ENCODE data around the gene SOX6. TPM values are rescaled to one million over a fixed set of nuclear protein-coding genes. Genes with fewer than 3 reads are reported as not detected.

Gene SOX6
- total RNA-seq, 1 experiment from 2014 or later = 0.21 TPM

DNA sequence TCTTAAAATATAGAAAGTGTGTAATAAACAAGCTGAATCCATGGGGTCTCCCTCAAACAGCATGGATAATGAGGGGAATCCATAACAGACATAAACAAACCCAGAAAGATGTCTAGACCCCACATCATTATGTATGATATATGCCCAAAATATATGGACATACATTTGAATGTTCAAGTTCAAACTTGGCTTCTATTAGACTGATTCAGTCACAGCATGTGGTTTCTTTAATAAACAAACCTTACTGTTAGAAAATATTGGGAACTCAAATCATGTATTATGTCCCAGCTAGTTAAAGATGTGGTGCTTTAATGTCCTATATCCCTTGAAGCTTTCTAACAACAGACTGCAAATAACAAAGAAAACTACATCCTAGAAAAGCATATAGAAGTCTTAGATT, 228.6 kb downstream of the SOX6 start:
- DNase-seq (ENCODE audit: low read depth, low spot score) (no peak), ATAC-seq (no peak)
- TF ChIP-seq REST (IDR thresholded peaks at IDR 0.05; ENCODE audit: insufficient read depth in 1 of 2, low read depth in 2 of 2, low read length in 1 of 2) (no peak), SIN3A (IDR thresholded peaks at IDR 0.05; ENCODE audit: borderline replicate concordance, insufficient read depth, low read depth, low read length) (no peak), TCF7L2 (IDR thresholded peaks at IDR 0.05; ENCODE audit: low read depth, low read length) (no peak), POLR2AphosphoS5 (IDR thresholded peaks at IDR 0.05; ENCODE audit: low read depth, low read length) (no peak)
- TF ChIP-seq, protein P1, sequence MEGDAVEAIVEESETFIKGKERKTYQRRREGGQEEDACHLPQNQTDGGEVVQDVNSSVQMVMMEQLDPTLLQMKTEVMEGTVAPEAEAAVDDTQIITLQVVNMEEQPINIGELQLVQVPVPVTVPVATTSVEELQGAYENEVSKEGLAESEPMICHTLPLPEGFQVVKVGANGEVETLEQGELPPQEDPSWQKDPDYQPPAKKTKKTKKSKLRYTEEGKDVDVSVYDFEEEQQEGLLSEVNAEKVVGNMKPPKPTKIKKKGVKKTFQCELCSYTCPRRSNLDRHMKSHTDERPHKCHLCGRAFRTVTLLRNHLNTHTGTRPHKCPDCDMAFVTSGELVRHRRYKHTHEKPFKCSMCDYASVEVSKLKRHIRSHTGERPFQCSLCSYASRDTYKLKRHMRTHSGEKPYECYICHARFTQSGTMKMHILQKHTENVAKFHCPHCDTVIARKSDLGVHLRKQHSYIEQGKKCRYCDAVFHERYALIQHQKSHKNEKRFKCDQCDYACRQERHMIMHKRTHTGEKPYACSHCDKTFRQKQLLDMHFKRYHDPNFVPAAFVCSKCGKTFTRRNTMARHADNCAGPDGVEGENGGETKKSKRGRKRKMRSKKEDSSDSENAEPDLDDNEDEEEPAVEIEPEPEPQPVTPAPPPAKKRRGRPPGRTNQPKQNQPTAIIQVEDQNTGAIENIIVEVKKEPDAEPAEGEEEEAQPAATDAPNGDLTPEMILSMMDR (IDR thresholded peaks at IDR 0.05) = no peak
- Histone ChIP-seq H3K36me3 (ENCODE audit: control insufficient read depth, insufficient read depth, low read length) (no peaks in the 10 kb centered on the region), H3K27ac (ENCODE audit: low read length) (no peak overlapping the region), H3K4me1 (ENCODE audit: control insufficient read depth, insufficient read depth, low read length) (no peaks in the 10 kb centered on the region), H3K4me3 (ENCODE audit: low read depth in 2 of 2, low read length in 2 of 2) (no peak overlapping the region), H3K27me3 (ENCODE audit: control insufficient read depth, insufficient read depth, low read length) (no peaks in the 10 kb centered on the region), H3K9me3 (ENCODE audit: control insufficient read depth, insufficient read depth, low read depth, low read length) (no peaks in the 10 kb centered on the region)
- no TSS peak for BruUV-seq (replicated peaks)
- CTCF ChIA-PET = no interaction called here
- in situ Hi-C loops (cut with HindIII; ENCODE audit: low pct_unique_long_range_greater_than_20kb, low sequenced_read_pairs) (no loop called here), intact Hi-C loops (cut with micrococcal nuclease; ENCODE audit: unreplicated experiment) (no loop called here)
- POLR2A ChIA-PET = no interaction called here

- no peak for TF ChIP-seq SIN3A (IDR thresholded peaks at IDR 0.05; ENCODE audit: borderline replicate concordance, insufficient read depth, low read depth, low read length)
- no peak for TF ChIP-seq REST (IDR thresholded peaks at IDR 0.05; ENCODE audit: insufficient read depth in 1 of 2, low read depth in 2 of 2, low read length in 1 of 2)
- TF ChIP-seq POLR2AphosphoS5 (IDR thresholded peaks at IDR 0.05; ENCODE audit: low read depth, low read length) = no peak
- TF ChIP-seq, protein P1 (IDR thresholded peaks at IDR 0.05) = no peak
- no peak for TF ChIP-seq TCF7L2 (IDR thresholded peaks at IDR 0.05; ENCODE audit: low read depth, low read length)
- Histone ChIP-seq H3K27ac (ENCODE audit: low read length) (no peak overlapping the region), H3K36me3 (ENCODE audit: control insufficient read depth, insufficient read depth, low read length) (no peaks in the 10 kb centered on the region), H3K4me1 (ENCODE audit: control insufficient read depth, insufficient read depth, low read length) (no peaks in the 10 kb centered on the region), H3K27me3 (ENCODE audit: control insufficient read depth, insufficient read depth, low read length) (no peaks in the 10 kb centered on the region), H3K4me3 (ENCODE audit: low read depth in 2 of 2, low read length in 2 of 2) (no peak overlapping the region), H3K9me3 (ENCODE audit: control insufficient read depth, insufficient read depth, low read depth, low read length) (no peaks in the 10 kb centered on the region)
- BruUV-seq (replicated peaks) = no TSS peak
- intact Hi-C loops (cut with micrococcal nuclease; ENCODE audit: unreplicated experiment) = no loop called here
- ChIA-PET POLR2A (no interaction called here), CTCF (no interaction called here)
- DNase-seq (ENCODE audit: low read depth, low spot score) = no peak
- in situ Hi-C loops (cut with HindIII; ENCODE audit: low pct_unique_long_range_greater_than_20kb, low sequenced_read_pairs) = no loop called here
- ATAC-seq = no peak
Observed at GRCh38 chr11:16126362-16126761, 230.0 kb downstream of the SOX6 start.
